Measurements from ENCODE around the gene CLRN2.

The CLRN2 gene

DNA sequence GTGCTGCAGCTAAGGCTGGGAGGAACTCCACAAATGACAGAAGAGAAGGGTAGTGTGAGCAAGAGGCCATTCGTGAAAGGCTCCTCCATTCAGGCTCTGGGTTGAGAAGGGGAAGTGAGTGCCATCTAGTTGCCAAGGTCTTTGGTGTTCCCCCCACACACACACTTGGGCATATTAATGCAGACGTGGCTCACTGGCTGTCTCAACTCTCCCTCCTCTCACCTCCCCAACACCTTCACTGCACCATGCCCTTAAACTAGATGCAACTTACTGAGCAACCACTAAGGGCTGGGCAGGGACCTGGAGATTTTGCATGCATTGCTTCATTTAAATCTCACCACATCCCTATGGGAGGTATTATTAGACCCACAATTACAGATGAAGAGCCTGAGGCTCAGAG, 8.7 kb downstream of the CLRN2 start:
- Histone ChIP-seq H3K4me3 (replicated peaks; ENCODE audit: insufficient read depth, low read length) (no peak overlapping the region), H3K27me3 (ENCODE audit: insufficient read depth, poor library complexity, severe bottlenecking) (no peaks in the 10 kb centered on the region), H3K27ac (replicated peaks) (no peak overlapping the region)
- DNase-seq (ENCODE audit: low read depth in 1 of 2, low spot score in 1 of 2) = peak in 1 of 2 experiments; percentile 27
- TF ChIP-seq SPI1 (IDR thresholded peaks at IDR 0.05; ENCODE audit: borderline replicate concordance, low read depth) = peak; percentile 68; the same call in 1 of the 2 replicates
- TF ChIP-seq, protein P1, sequence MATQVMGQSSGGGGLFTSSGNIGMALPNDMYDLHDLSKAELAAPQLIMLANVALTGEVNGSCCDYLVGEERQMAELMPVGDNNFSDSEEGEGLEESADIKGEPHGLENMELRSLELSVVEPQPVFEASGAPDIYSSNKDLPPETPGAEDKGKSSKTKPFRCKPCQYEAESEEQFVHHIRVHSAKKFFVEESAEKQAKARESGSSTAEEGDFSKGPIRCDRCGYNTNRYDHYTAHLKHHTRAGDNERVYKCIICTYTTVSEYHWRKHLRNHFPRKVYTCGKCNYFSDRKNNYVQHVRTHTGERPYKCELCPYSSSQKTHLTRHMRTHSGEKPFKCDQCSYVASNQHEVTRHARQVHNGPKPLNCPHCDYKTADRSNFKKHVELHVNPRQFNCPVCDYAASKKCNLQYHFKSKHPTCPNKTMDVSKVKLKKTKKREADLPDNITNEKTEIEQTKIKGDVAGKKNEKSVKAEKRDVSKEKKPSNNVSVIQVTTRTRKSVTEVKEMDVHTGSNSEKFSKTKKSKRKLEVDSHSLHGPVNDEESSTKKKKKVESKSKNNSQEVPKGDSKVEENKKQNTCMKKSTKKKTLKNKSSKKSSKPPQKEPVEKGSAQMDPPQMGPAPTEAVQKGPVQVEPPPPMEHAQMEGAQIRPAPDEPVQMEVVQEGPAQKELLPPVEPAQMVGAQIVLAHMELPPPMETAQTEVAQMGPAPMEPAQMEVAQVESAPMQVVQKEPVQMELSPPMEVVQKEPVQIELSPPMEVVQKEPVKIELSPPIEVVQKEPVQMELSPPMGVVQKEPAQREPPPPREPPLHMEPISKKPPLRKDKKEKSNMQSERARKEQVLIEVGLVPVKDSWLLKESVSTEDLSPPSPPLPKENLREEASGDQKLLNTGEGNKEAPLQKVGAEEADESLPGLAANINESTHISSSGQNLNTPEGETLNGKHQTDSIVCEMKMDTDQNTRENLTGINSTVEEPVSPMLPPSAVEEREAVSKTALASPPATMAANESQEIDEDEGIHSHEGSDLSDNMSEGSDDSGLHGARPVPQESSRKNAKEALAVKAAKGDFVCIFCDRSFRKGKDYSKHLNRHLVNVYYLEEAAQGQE (IDR thresholded peaks at IDR 0.05; ENCODE audit: insufficient replicate concordance, low read depth) = no peak

DNA sequence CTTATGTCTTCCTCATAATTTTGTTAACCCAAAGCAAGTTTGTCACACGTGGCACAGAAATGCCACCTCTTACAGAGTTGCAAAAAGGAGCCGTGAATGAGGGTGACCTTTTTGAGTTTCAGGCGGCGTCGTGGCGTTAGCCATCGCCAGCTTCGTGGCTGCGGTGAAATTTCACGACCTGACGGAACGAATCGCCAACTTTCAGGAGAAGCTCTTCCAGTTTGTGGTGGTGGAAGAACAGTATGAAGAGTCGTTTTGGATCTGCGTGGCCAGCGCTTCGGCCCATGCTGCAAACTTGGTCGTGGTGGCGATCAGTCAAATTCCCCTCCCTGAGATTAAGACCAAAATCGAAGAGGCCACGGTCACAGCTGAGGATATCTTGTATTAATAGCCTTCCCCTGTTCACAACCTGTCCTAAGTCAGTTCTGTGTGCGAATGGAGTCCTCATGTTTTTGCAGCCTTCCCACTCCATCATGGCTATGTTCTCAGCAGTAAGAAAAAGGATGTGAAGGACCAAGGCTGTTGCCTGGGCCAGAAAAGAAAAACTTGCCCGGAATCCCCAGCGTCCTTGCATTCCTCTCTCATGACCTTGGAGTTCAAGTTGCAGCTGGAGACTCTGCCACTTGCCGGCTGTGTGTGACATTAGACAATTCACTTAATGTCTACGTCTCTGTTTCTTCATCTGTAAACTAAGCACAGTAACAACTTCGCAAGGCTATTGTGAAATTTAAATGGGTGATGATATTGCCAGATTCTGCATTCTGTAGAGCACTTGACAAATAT, 11.9 kb downstream of the CLRN2 start:
- no peak for TF ChIP-seq GABPA (IDR thresholded peaks at IDR 0.05; ENCODE audit: low read depth)
- TF ChIP-seq, protein P2, sequence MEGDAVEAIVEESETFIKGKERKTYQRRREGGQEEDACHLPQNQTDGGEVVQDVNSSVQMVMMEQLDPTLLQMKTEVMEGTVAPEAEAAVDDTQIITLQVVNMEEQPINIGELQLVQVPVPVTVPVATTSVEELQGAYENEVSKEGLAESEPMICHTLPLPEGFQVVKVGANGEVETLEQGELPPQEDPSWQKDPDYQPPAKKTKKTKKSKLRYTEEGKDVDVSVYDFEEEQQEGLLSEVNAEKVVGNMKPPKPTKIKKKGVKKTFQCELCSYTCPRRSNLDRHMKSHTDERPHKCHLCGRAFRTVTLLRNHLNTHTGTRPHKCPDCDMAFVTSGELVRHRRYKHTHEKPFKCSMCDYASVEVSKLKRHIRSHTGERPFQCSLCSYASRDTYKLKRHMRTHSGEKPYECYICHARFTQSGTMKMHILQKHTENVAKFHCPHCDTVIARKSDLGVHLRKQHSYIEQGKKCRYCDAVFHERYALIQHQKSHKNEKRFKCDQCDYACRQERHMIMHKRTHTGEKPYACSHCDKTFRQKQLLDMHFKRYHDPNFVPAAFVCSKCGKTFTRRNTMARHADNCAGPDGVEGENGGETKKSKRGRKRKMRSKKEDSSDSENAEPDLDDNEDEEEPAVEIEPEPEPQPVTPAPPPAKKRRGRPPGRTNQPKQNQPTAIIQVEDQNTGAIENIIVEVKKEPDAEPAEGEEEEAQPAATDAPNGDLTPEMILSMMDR (IDR thresholded peaks at IDR 0.05; ENCODE audit: insufficient read depth, low read length) = no peak
- TF ChIP-seq POLR2AphosphoS5 (IDR thresholded peaks at IDR 0.05; ENCODE audit: low read depth) = no peak
- no peak for TF ChIP-seq SPI1 (IDR thresholded peaks at IDR 0.05; ENCODE audit: borderline replicate concordance, low read depth)
- TF ChIP-seq, protein P1 (IDR thresholded peaks at IDR 0.05; ENCODE audit: insufficient replicate concordance, low read depth) = no peak
- Histone ChIP-seq H3K27me3 (ENCODE audit: insufficient read depth, poor library complexity, severe bottlenecking) (no peaks in the 10 kb centered on the region), H3K4me3 (replicated peaks; ENCODE audit: insufficient read depth, low read length) (no peak overlapping the region), H3K27ac (replicated peaks) (no peak overlapping the region)
- DNase-seq (ENCODE audit: low read depth in 1 of 2, low spot score in 1 of 2) = no peak

DNA sequence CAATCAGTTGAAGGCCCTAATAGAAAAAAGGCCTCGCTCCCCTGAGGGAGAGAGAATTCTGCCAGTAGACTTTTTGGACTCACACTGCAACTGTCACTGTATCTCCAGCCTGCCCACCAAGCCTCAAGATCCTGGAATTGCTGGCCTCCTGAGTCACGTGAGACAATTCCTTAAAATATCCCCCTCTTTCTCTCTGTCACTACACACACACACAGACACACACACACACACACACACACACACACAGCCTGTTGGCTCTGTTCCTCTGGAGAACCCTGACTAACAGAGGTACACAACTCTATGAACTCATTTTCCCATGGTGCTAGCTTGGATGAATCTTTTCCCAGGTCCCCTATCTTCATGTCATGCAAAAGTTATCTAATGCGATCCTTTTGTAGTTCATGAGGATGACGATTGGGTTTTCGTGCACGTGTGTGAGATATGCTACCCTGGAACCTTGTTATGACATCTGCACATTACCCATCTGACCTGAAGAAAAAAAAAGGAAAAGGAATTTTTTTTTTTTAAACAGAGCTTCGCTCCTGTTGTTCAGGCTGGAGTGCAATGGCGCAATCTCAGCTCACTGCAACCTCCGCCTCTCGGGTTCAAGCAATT, 13.7 kb downstream of the CLRN2 start:
- TF ChIP-seq, protein P1 (IDR thresholded peaks at IDR 0.05; ENCODE audit: insufficient replicate concordance, low read depth) = no peak
- TF ChIP-seq, protein P2 (IDR thresholded peaks at IDR 0.05; ENCODE audit: insufficient read depth, low read length) = no peak
- no peak for TF ChIP-seq SPI1 (IDR thresholded peaks at IDR 0.05; ENCODE audit: borderline replicate concordance, low read depth)
- no peak for TF ChIP-seq POLR2AphosphoS5 (IDR thresholded peaks at IDR 0.05; ENCODE audit: low read depth)
- TF ChIP-seq GABPA (IDR thresholded peaks at IDR 0.05; ENCODE audit: low read depth) = no peak
- Histone ChIP-seq H3K27ac (replicated peaks) (no peak overlapping the region), H3K4me3 (replicated peaks; ENCODE audit: insufficient read depth, low read length) (no peak overlapping the region), H3K27me3 (ENCODE audit: insufficient read depth, poor library complexity, severe bottlenecking) (no peaks in the 10 kb centered on the region)
- no peak for DNase-seq (ENCODE audit: low read depth in 1 of 2, low spot score in 1 of 2)

Data from HL-60 (cell line).